H9 (cell line): Measurements from ENCODE around the gene AOC1. TPM values are rescaled to one million over a fixed set of nuclear protein-coding genes. Genes with fewer than 3 reads are reported as not detected.

Experiments used
- DNase-seq: peaks from one replicate; pipeline ENCODE4 v3.0.0-alpha.2; 2017
- H2AFZ ChIP-seq: one replicate; pipeline ENCODE4 v1.6.1; 2013; ENCODE audit warnings: mild to moderate bottlenecking, low read length, control low read depth, moderate library complexity
- H2AK5ac ChIP-seq: 2 replicates; pipeline ENCODE4 v1.6.1; 2013; ENCODE audit warnings: low read length, control low read depth, mixed read lengths; ENCODE audit not compliant: insufficient read length
- H2BK120ac ChIP-seq: one replicate; pipeline ENCODE4 v1.6.1; 2013; ENCODE audit warnings: low read depth, mild to moderate bottlenecking, low read length, control low read depth, inconsistent platforms; ENCODE audit not compliant: poor library complexity, severe bottlenecking
- H2BK12ac ChIP-seq: 2 replicates; pipeline ENCODE4 v1.6.1; 2013; ENCODE audit warnings: low read length, control low read depth, mixed read lengths, low read depth; ENCODE audit not compliant: insufficient read length
- H2BK15ac ChIP-seq: 2 replicates; pipeline ENCODE4 v1.6.1; 2013; ENCODE audit warnings: low read depth, low read length, control low read depth
- H2BK20ac ChIP-seq: one replicate; pipeline ENCODE4 v1.6.1; 2013; ENCODE audit warnings: low read depth, mild to moderate bottlenecking, low read length, control low read depth, inconsistent platforms; ENCODE audit not compliant: poor library complexity, severe bottlenecking
- H2BK5ac ChIP-seq: 2 replicates; pipeline ENCODE4 v1.6.1; 2013; ENCODE audit warnings: low read length, control low read depth, mixed read lengths; ENCODE audit not compliant: insufficient read length
- H3K14ac ChIP-seq: 2 replicates; pipeline ENCODE4 v1.6.1; 2013; ENCODE audit warnings: low read length, control low read depth; ENCODE audit not compliant: insufficient read depth
- H3K18ac ChIP-seq: 2 replicates; pipeline ENCODE4 v1.6.1; 2013; ENCODE audit warnings: low read depth, mild to moderate bottlenecking, mixed read lengths, low read length, control low read depth; ENCODE audit not compliant: insufficient read length
- H3K23ac ChIP-seq: 2 replicates; pipeline ENCODE4 v1.6.1; 2013; ENCODE audit warnings: low read length, control low read depth, mixed read lengths, low read depth; ENCODE audit not compliant: insufficient read length
- H3K23me2 ChIP-seq: 2 replicates; pipeline ENCODE4 v1.6.1; 2013; ENCODE audit warnings: low read depth, mild to moderate bottlenecking, mixed read lengths, low read length, control low read depth; ENCODE audit not compliant: insufficient read length, poor library complexity, severe bottlenecking
- H3K27ac ChIP-seq: 2 replicates; pipeline ENCODE4 v1.5.1; 2013; ENCODE audit warnings: low read length, control low read depth, mixed read lengths, low read depth; ENCODE audit not compliant: insufficient read length
- H3K27me3 ChIP-seq: 2 replicates; pipeline ENCODE4 v1.6.1; 2013; ENCODE audit warnings: low read length, control low read depth, inconsistent platforms; ENCODE audit not compliant: insufficient read depth
- H3K4ac ChIP-seq: 2 replicates; pipeline ENCODE4 v1.6.1; 2013; ENCODE audit warnings: low read depth, mild to moderate bottlenecking, control low read depth, inconsistent platforms, low read length, moderate library complexity
- H3K4me1 ChIP-seq: 2 replicates; pipeline ENCODE4 v1.6.1; 2013; ENCODE audit warnings: low read length, control low read depth, inconsistent platforms; ENCODE audit not compliant: insufficient read depth
- H3K4me2 ChIP-seq: 2 replicates; pipeline ENCODE4 v1.6.1; 2013; ENCODE audit warnings: low read length, control low read depth, mixed read lengths; ENCODE audit not compliant: insufficient read length, insufficient read depth
- H3K56ac ChIP-seq: 2 replicates; pipeline ENCODE4 v1.6.1; 2013; ENCODE audit warnings: low read depth, mild to moderate bottlenecking, mixed read lengths, low read length, control low read depth; ENCODE audit not compliant: insufficient read length
- H3K79me1 ChIP-seq: 2 replicates; pipeline ENCODE4 v1.6.1; 2013; ENCODE audit warnings: low read depth, mild to moderate bottlenecking, moderate library complexity, low read length, control low read depth, inconsistent platforms; ENCODE audit not compliant: insufficient read depth, poor library complexity, severe bottlenecking
- H3K79me2 ChIP-seq: 2 replicates; pipeline ENCODE4 v1.6.1; 2013; ENCODE audit warnings: low read length, control low read depth, inconsistent platforms; ENCODE audit not compliant: insufficient read depth
- H3K9ac ChIP-seq: 2 replicates; pipeline ENCODE4 v1.6.1; 2013; ENCODE audit warnings: low read length, control low read depth, mixed read lengths; ENCODE audit not compliant: insufficient read length; ENCODE audit errors: extremely low read depth
- H3K9me3 ChIP-seq: one replicate; pipeline ENCODE4 v1.6.1; 2013; ENCODE audit warnings: low read depth, low read length, inconsistent platforms; ENCODE audit not compliant: control insufficient read depth
- H3T11ph ChIP-seq: one replicate; pipeline ENCODE4 v1.6.1; 2013; ENCODE audit warnings: mild to moderate bottlenecking, low read length, control low read depth, inconsistent platforms
- H4K20me1 ChIP-seq: one replicate; pipeline ENCODE4 v1.6.1; 2013; ENCODE audit not compliant: control insufficient read depth, insufficient read length, insufficient read depth
- H4K5ac ChIP-seq: 2 replicates; pipeline ENCODE4 v1.6.1; 2013; ENCODE audit warnings: low read depth, mild to moderate bottlenecking, mixed read lengths, low read length, control low read depth; ENCODE audit not compliant: insufficient read length
- H4K8ac ChIP-seq: replicated peaks from 2 replicates; pipeline ENCODE4 v1.6.1; 2013; ENCODE audit warnings: low read length, control low read depth, mixed read lengths, low read depth; ENCODE audit not compliant: insufficient read length
- H4K91ac ChIP-seq: 2 replicates; pipeline ENCODE4 v1.6.1; 2013; ENCODE audit warnings: low read depth, mild to moderate bottlenecking, moderate library complexity, mixed read lengths, low read length, control low read depth; ENCODE audit not compliant: insufficient read length
- H3K27ac Mint-ChIP-seq, 3 experiments: 2 replicates in 2 of 3; 3 replicates in 1 of 3; pipeline ENCODE4 v1.8.0; 2020 to 2021; ENCODE audit warnings: mixed read lengths in 3 of 3, mild to moderate bottlenecking in 1 of 3, moderate library complexity in 1 of 3
- H3K27me3 Mint-ChIP-seq: 2 replicates; pipeline ENCODE4 v1.8.0; 2021; ENCODE audit warnings: low read depth, mild to moderate bottlenecking, moderate library complexity, mixed read lengths
- H3K36me3 Mint-ChIP-seq, 3 experiments: 2 replicates in 2 of 3; 3 replicates in 1 of 3; pipeline ENCODE4 v1.8.0; 2020 to 2021; ENCODE audit warnings: low read depth in 3 of 3, mixed read lengths in 3 of 3; ENCODE audit not compliant: insufficient read depth in 1 of 3
- H3K4me1 Mint-ChIP-seq, 2 experiments: 2 replicates each; pipeline ENCODE4 v1.8.0; 2020; ENCODE audit warnings: mixed read lengths in 2 of 2
- H3K4me3 Mint-ChIP-seq, 2 experiments: 2 replicates in 1 of 2; 3 replicates in 1 of 2; pipeline ENCODE4 v1.8.0; 2020 to 2021; ENCODE audit warnings: mild to moderate bottlenecking in 2 of 2, mixed read lengths in 2 of 2, moderate library complexity in 1 of 2
- H3K9me3 Mint-ChIP-seq, 2 experiments: 2 replicates in 1 of 2; 3 replicates in 1 of 2; pipeline ENCODE4 v1.8.0; 2020; ENCODE audit warnings: mild to moderate bottlenecking in 2 of 2, mixed read lengths in 2 of 2, moderate library complexity in 1 of 2
- WGBS: extraction: QIAGEN DNeasy Blood & Tissue Kit; methylation state at CpG from one replicate; pipeline ENCODE4 v1.1.7; 2013; ENCODE audit warnings: missing lambda C conversion rate, low lambda C conversion rate, mixed read lengths; ENCODE audit not compliant: insufficient read length; ENCODE audit errors: extremely low coverage; 5-methylcytosine and 5-hydroxymethylcytosine counted together
- total RNA-seq: library from RNA; stranded (reverse); gene quantifications from 2 replicates; pipeline ENCODE4 v1.2.1, GENCODE V29; 2021
- TF ChIP-seq, protein P1 (sequence below): fragments of 200-600 bp; sonication (generic); conservative IDR thresholded peaks from 3 replicates; pipeline ENCODE4 v1.8.0; 2021; ENCODE audit warnings: antibody characterized with exemption, mild to moderate bottlenecking

AOC1 gene
- total RNA-seq, 1 experiment from 2014 or later, result 0.28 TPM

DNA sequence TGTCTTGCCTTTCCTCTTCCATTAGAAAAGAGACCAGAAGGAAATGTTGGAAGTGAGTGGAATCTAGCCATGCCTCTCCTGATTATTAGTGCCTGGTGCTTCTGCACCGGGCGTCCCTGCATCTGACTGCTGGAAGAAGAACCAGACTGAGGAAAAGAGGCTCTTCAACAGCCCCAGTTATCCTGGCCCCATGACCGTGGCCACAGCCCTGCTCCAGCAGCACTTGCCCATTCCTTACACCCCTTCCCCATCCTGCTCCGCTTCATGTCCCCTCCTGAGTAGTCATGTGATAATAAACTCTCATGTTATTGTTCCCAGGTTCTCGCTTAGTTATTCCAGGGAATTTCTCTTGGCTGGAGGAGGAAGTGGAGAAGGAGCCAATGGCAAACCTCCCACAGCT lies 47.5 kb upstream of the AOC1 start:
- no peaks in the 10 kb centered on the region for H3K9me3 ChIP-seq
- H3K18ac ChIP-seq, result no peak overlapping the region
- H2BK120ac ChIP-seq, result no peak overlapping the region
- H4K8ac ChIP-seq, result no peak overlapping the region
- no peak overlapping the region for H4K5ac ChIP-seq
- H3K79me2 ChIP-seq, result no peaks in the 10 kb centered on the region
- no peak overlapping the region for H4K91ac ChIP-seq
- H3K79me1 ChIP-seq, result no peaks in the 10 kb centered on the region
- TF ChIP-seq, protein P1, sequence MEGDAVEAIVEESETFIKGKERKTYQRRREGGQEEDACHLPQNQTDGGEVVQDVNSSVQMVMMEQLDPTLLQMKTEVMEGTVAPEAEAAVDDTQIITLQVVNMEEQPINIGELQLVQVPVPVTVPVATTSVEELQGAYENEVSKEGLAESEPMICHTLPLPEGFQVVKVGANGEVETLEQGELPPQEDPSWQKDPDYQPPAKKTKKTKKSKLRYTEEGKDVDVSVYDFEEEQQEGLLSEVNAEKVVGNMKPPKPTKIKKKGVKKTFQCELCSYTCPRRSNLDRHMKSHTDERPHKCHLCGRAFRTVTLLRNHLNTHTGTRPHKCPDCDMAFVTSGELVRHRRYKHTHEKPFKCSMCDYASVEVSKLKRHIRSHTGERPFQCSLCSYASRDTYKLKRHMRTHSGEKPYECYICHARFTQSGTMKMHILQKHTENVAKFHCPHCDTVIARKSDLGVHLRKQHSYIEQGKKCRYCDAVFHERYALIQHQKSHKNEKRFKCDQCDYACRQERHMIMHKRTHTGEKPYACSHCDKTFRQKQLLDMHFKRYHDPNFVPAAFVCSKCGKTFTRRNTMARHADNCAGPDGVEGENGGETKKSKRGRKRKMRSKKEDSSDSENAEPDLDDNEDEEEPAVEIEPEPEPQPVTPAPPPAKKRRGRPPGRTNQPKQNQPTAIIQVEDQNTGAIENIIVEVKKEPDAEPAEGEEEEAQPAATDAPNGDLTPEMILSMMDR, result no peak
- no CpG with 5 or more reads among the region's 5 CpGs for WGBS
- peaks cover 7% of the 10 kb centered on the region for H3K23me2 ChIP-seq
- no peak overlapping the region for H2BK15ac ChIP-seq
- no peaks in the 10 kb centered on the region for H4K20me1 ChIP-seq
- Mint-ChIP-seq H3K27ac (no peak overlapping the region), H3K36me3 (peaks cover 0 to 14% (median 7%) of the 10 kb centered on the region in 3 experiments; a peak in 3 of 7 replicates), H3K27me3 (peaks cover 73% of the 10 kb centered on the region), H3K4me1 (peaks cover 0 to 13% of the 10 kb centered on the region in 2 experiments; a peak in 2 of 4 replicates), H3K9me3 (peaks cover 14 to 17% of the 10 kb centered on the region in 2 experiments), H3K4me3 (no peak overlapping the region)
- no peak for DNase-seq
- no peak overlapping the region for H2BK5ac ChIP-seq
- H3K4ac ChIP-seq, result no peak overlapping the region
- H3K4me2 ChIP-seq, result no peak overlapping the region
- H2BK20ac ChIP-seq, result no peak overlapping the region
- H3K27ac ChIP-seq, result no peak overlapping the region
- no peak overlapping the region for H3K56ac ChIP-seq
- no peaks in the 10 kb centered on the region for H3K4me1 ChIP-seq
- no peak overlapping the region for H2AK5ac ChIP-seq
- peaks cover 25% of the 10 kb centered on the region; the same call in 1 of the 2 replicates for H3K27me3 ChIP-seq
- no peak overlapping the region for H3K23ac ChIP-seq
- no peak overlapping the region for H3T11ph ChIP-seq
- no peak overlapping the region for H3K9ac ChIP-seq
- no peak overlapping the region for H3K14ac ChIP-seq
- H2BK12ac ChIP-seq, result no peak overlapping the region
- H2AFZ ChIP-seq, result no peak overlapping the region
